ENCODE data around the gene TMCO4. TPM values are rescaled to one million over a fixed set of nuclear protein-coding genes. Genes with fewer than 3 reads are reported as not detected.

TMCO4 gene
- total RNA-seq, 1 donor from 2014 or later: 1.8 TPM

- no peaks in the 10 kb centered on the region for H3K9me3 ChIP-seq (ENCODE audit: insufficient read depth, low read depth, low read length)
- Mint-ChIP-seq H3K4me1 (ENCODE audit: low read depth, unreplicated experiment) (peaks cover 6% of the 10 kb centered on the region), H3K27me3 (ENCODE audit: low read depth, unreplicated experiment) (peaks cover 35% of the 10 kb centered on the region), H3K4me3 (ENCODE audit: unreplicated experiment) (no peak overlapping the region), H3K36me3 (ENCODE audit: low read depth, unreplicated experiment) (no peaks in the 10 kb centered on the region), H3K27ac (ENCODE audit: unreplicated experiment) (no peak overlapping the region), H3K9me3 (ENCODE audit: unreplicated experiment) (no peaks in the 10 kb centered on the region)
- peaks cover 4% of the 10 kb centered on the region for H3K4me1 ChIP-seq (ENCODE audit: insufficient read depth, low read length)
- peaks cover 32% of the 10 kb centered on the region for H4K20me1 ChIP-seq (ENCODE audit: insufficient read depth, low read length)
- no peak overlapping the region for H3K27ac ChIP-seq (ENCODE audit: low read depth, low read length)
- H3K9ac ChIP-seq (ENCODE audit: low read length): no peak overlapping the region
- no peaks in the 10 kb centered on the region for H3K36me3 ChIP-seq (ENCODE audit: insufficient read depth, low read length)
- DNase-seq (ENCODE audit: low read depth) (no peak), FAIRE-seq (no peak)
- no peak overlapping the region for H3K4me2 ChIP-seq (ENCODE audit: low read length)
- no peak overlapping the region for H2AFZ ChIP-seq (ENCODE audit: low read depth, low read length)
- H3K27me3 ChIP-seq (ENCODE audit: insufficient read depth, low read length): peaks cover 35% of the 10 kb centered on the region
- H3K4me3 ChIP-seq (ENCODE audit: insufficient read depth, low read depth, low read length): no peak overlapping the region
- H3K79me2 ChIP-seq (ENCODE audit: insufficient read depth, low read length): no peaks in the 10 kb centered on the region
- TF ChIP-seq EZH2 (IDR thresholded peaks at IDR 0.05; ENCODE audit: insufficient read depth, low read length) (no peak), CTCF (IDR thresholded peaks at IDR 0.05; ENCODE audit: insufficient read depth, low read depth, low read length) (peak; percentile 81)
Measured at GRCh38 chr1:19661721-19662228, 137.9 kb downstream of the TMCO4 start.

GRCh38 chr1:19658186-19658585, 141.5 kb downstream of the TMCO4 start:
- Histone ChIP-seq H2AFZ (ENCODE audit: low read depth, low read length) (no peak overlapping the region), H3K4me2 (ENCODE audit: low read length) (no peak overlapping the region), H3K36me3 (ENCODE audit: insufficient read depth, low read length) (no peaks in the 10 kb centered on the region), H3K27me3 (ENCODE audit: insufficient read depth, low read length) (peaks cover 9% of the 10 kb centered on the region), H3K27ac (ENCODE audit: low read depth, low read length) (no peak overlapping the region), H4K20me1 (ENCODE audit: insufficient read depth, low read length) (peaks cover 62% of the 10 kb centered on the region), H3K79me2 (ENCODE audit: insufficient read depth, low read length) (peaks cover 17% of the 10 kb centered on the region), H3K4me1 (ENCODE audit: insufficient read depth, low read length) (peaks cover 17% of the 10 kb centered on the region), H3K9me3 (ENCODE audit: insufficient read depth, low read depth, low read length) (no peaks in the 10 kb centered on the region), H3K4me3 (ENCODE audit: insufficient read depth, low read depth, low read length) (no peak overlapping the region), H3K9ac (ENCODE audit: low read length) (no peak overlapping the region)
- Mint-ChIP-seq H3K36me3 (ENCODE audit: low read depth, unreplicated experiment) (peaks cover 4% of the 10 kb centered on the region), H3K4me3 (ENCODE audit: unreplicated experiment) (no peak overlapping the region), H3K27me3 (ENCODE audit: low read depth, unreplicated experiment) (peaks cover 17% of the 10 kb centered on the region), H3K9me3 (ENCODE audit: unreplicated experiment) (no peaks in the 10 kb centered on the region), H3K4me1 (ENCODE audit: low read depth, unreplicated experiment) (peaks cover 8% of the 10 kb centered on the region), H3K27ac (ENCODE audit: unreplicated experiment) (no peak overlapping the region)
- FAIRE-seq: no peak
- no peak for DNase-seq (ENCODE audit: low read depth)
- TF ChIP-seq EZH2 (IDR thresholded peaks at IDR 0.05; ENCODE audit: insufficient read depth, low read length): no peak
- no peak for TF ChIP-seq CTCF (IDR thresholded peaks at IDR 0.05; ENCODE audit: insufficient read depth, low read depth, low read length)

DNA sequence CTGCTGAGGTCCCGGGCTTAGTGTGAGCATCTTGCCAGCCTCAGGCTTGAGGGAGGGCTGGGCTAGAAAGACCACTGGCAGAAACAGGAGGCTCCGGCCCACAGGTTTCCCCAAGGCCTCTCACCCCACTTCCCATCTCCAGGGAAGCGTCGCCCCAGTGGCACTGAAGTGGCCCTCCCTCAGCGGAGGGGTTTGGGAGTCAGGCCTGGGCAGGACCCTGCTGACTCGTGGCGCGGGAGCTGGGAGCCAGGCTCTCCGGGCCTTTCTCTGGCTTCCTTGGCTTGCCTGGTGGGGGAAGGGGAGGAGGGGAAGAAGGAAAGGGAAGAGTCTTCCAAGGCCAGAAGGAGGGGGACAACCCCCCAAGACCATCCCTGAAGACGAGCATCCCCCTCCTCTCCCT, 142.2 kb downstream of the TMCO4 start:
- Mint-ChIP-seq H3K4me3 (ENCODE audit: unreplicated experiment) (no peak overlapping the region), H3K9me3 (ENCODE audit: unreplicated experiment) (no peaks in the 10 kb centered on the region), H3K4me1 (ENCODE audit: low read depth, unreplicated experiment) (peaks cover 8% of the 10 kb centered on the region), H3K27ac (ENCODE audit: unreplicated experiment) (no peak overlapping the region), H3K36me3 (ENCODE audit: low read depth, unreplicated experiment) (peaks cover 4% of the 10 kb centered on the region), H3K27me3 (ENCODE audit: low read depth, unreplicated experiment) (peaks cover 10% of the 10 kb centered on the region)
- Histone ChIP-seq H3K27ac (ENCODE audit: low read depth, low read length) (no peak overlapping the region), H3K4me3 (ENCODE audit: insufficient read depth, low read depth, low read length) (no peak overlapping the region), H3K36me3 (ENCODE audit: insufficient read depth, low read length) (no peaks in the 10 kb centered on the region), H3K27me3 (ENCODE audit: insufficient read depth, low read length) (peaks cover 5% of the 10 kb centered on the region), H2AFZ (ENCODE audit: low read depth, low read length) (no peak overlapping the region), H3K79me2 (ENCODE audit: insufficient read depth, low read length) (peaks cover 17% of the 10 kb centered on the region), H3K4me1 (ENCODE audit: insufficient read depth, low read length) (peaks cover 18% of the 10 kb centered on the region), H3K9me3 (ENCODE audit: insufficient read depth, low read depth, low read length) (no peaks in the 10 kb centered on the region), H3K4me2 (ENCODE audit: low read length) (no peak overlapping the region), H3K9ac (ENCODE audit: low read length) (no peak overlapping the region), H4K20me1 (ENCODE audit: insufficient read depth, low read length) (peaks cover 63% of the 10 kb centered on the region)
- DNase-seq (ENCODE audit: low read depth) (no peak), FAIRE-seq (no peak)
- TF ChIP-seq CTCF (IDR thresholded peaks at IDR 0.05; ENCODE audit: insufficient read depth, low read depth, low read length) (no peak), EZH2 (IDR thresholded peaks at IDR 0.05; ENCODE audit: insufficient read depth, low read length) (no peak)
